GM12875 (cell line): ENCODE data around the gene HAPLN1.

Source experiments
- H3K4me3 ChIP-seq: one replicate; pipeline ENCODE4 v1.5.1; 2011; ENCODE audit warnings: low read depth, low read length, control low read depth
- CTCF ChIP-seq: IDR thresholded peaks from 2 replicates; pipeline ENCODE4 v1.5.1; 2011; ENCODE audit warnings: low read depth, mild to moderate bottlenecking, control low read depth, inconsistent platforms, low read length, moderate library complexity, borderline replicate concordance; ENCODE audit not compliant: insufficient read depth

Gene HAPLN1

GRCh38 chr5:83718195-83718825, 2.3 kb downstream of the HAPLN1 start:
- peak; percentile 67 for TF ChIP-seq CTCF
- H3K4me3 ChIP-seq: no peak overlapping the region

GRCh38 chr5:83715236-83716065, 5.2 kb downstream of the HAPLN1 start:
- no peak overlapping the region for H3K4me3 ChIP-seq
- TF ChIP-seq CTCF: no peak

GRCh38 chr5:83714810-83715209, 5.8 kb downstream of the HAPLN1 start:
- no peak overlapping the region for H3K4me3 ChIP-seq
- TF ChIP-seq CTCF: no peak

- no peak overlapping the region for H3K4me3 ChIP-seq
- peak; percentile 45; the same call in 1 of the 2 replicates for TF ChIP-seq CTCF
Measured at GRCh38 chr5:83711982-83712601, 8.6 kb downstream of the HAPLN1 start.

GRCh38 chr5:83709973-83710372, 10.7 kb downstream of the HAPLN1 start:
- TF ChIP-seq CTCF: no peak

GRCh38 chr5:83708170-83708569, 12.5 kb downstream of the HAPLN1 start:
- no peak overlapping the region for H3K4me3 ChIP-seq
- no peak for TF ChIP-seq CTCF

More at GRCh38 chr5:83709973-83710372, 10.7 kb downstream of the HAPLN1 start:
- H3K4me3 ChIP-seq: no peak overlapping the region
